Calu3 (cell line): ENCODE data around the gene TUBAL3. TPM values are rescaled to one million over a fixed set of nuclear protein-coding genes. Genes with fewer than 3 reads are reported as not detected.

Experiments used
- BruUV-seq: library from RNA; stranded (reverse); fragments of 400-500 nt; replicated peaks from 2 replicates; lab custom pipeline; 2021; lab: Mats Ljungman, UMichigan
- CTCF ChIA-PET: fragments of 300-600 bp; sonication (Branson Sonifier 250); formaldehyde crosslinking; loops from one replicate; lab custom pipeline; 2022; ENCODE audit warnings: antibody characterized with exemption; lab: Charles Lee
- DNase-seq: peaks from one replicate; pipeline ENCODE4 v3.0.0; 2022
- H3K27ac Mint-ChIP-seq: one replicate; pipeline ENCODE4 v1.8.0; 2022; ENCODE audit warnings: mixed read lengths; ENCODE audit not compliant: unreplicated experiment
- H3K27me3 Mint-ChIP-seq: one replicate; pipeline ENCODE4 v1.8.0; 2022; ENCODE audit warnings: mixed read lengths; ENCODE audit not compliant: unreplicated experiment
- H3K36me3 Mint-ChIP-seq: one replicate; pipeline ENCODE4 v1.8.0; 2022; ENCODE audit warnings: mild to moderate bottlenecking, moderate library complexity, mixed read lengths; ENCODE audit not compliant: insufficient read depth, unreplicated experiment
- H3K4me1 Mint-ChIP-seq: one replicate; pipeline ENCODE4 v1.8.0; 2022; ENCODE audit warnings: mild to moderate bottlenecking, low read depth, mixed read lengths; ENCODE audit not compliant: unreplicated experiment
- H3K4me3 Mint-ChIP-seq: one replicate; pipeline ENCODE4 v1.8.0; 2022; ENCODE audit warnings: mild to moderate bottlenecking, low read depth, moderate library complexity, mixed read lengths; ENCODE audit not compliant: unreplicated experiment
- H3K9me3 Mint-ChIP-seq: one replicate; pipeline ENCODE4 v1.8.0; 2022; ENCODE audit warnings: low read depth, mixed read lengths; ENCODE audit not compliant: unreplicated experiment
- CTCF ChIP-seq: fragments of 200-600 bp; IDR thresholded peaks from one replicate; pipeline ENCODE4 v1.8.0; 2022; ENCODE audit warnings: antibody characterized with exemption; ENCODE audit not compliant: unreplicated experiment
- intact Hi-C: fragments of 100-400 bp; cut with micrococcal nuclease; formaldehyde crosslinking; loops from one replicate; pipeline ENCODE4 v1.10.0; 2022; ENCODE audit not compliant: unreplicated experiment
- total RNA-seq: library from RNA; stranded (reverse); gene quantifications from 2 replicates; pipeline ENCODE4 v1.2.3, GENCODE V29; 2022

TUBAL3 gene
- total RNA-seq, 1 experiment from 2014 or later, result not detected

- CTCF ChIA-PET, result interaction anchor here (1.7 kb wide), 1 partner anchor 174 kb away, joined by 9 read pairs; no protein-coding TSS in a partner anchor
- Mint-ChIP-seq H3K9me3 (no peaks in the 10 kb centered on the region), H3K27me3 (no peaks in the 10 kb centered on the region), H3K36me3 (peaks cover 82% of the 10 kb centered on the region), H3K4me1 (peaks cover 27% of the 10 kb centered on the region), H3K27ac (peak overlapping the region; percentile 94), H3K4me3 (peak overlapping the region; percentile 94)
- no peak for TF ChIP-seq CTCF
- DNase-seq, result no peak
- intact Hi-C loops, result no loop called here
- BruUV-seq, result no TSS peak
Measured at GRCh38 chr10:5449227-5449626, 44.6 kb upstream of the TUBAL3 start.

GRCh38 chr10:5448333-5449001 lies 43.8 kb upstream of the TUBAL3 start:
- no peak for TF ChIP-seq CTCF
- intact Hi-C loops, result no loop called here
- Mint-ChIP-seq H3K4me1 (peaks cover 30% of the 10 kb centered on the region), H3K27me3 (no peaks in the 10 kb centered on the region), H3K27ac (peak overlapping the region; percentile 94), H3K4me3 (peak overlapping the region; percentile 94), H3K36me3 (peaks cover 74% of the 10 kb centered on the region), H3K9me3 (no peaks in the 10 kb centered on the region)
- no TSS peak for BruUV-seq
- DNase-seq, result no peak
- CTCF ChIA-PET, result interaction anchor here (0.7 to 1.9 kb wide), 4 partner anchors 18 to 175 kb away, joined by 3 to 9 read pairs (median 4); no protein-coding TSS in a partner anchor

- CTCF ChIA-PET, result interaction anchor here (1.7 to 1.9 kb wide), 3 partner anchors 101 to 178 kb away, joined by 5 to 9 read pairs (median 6); no protein-coding TSS in a partner anchor
- Mint-ChIP-seq H3K4me3 (peak overlapping the region; percentile 94), H3K27ac (peak overlapping the region; percentile 94), H3K9me3 (no peaks in the 10 kb centered on the region), H3K4me1 (peaks cover 30% of the 10 kb centered on the region), H3K27me3 (no peaks in the 10 kb centered on the region), H3K36me3 (peaks cover 66% of the 10 kb centered on the region)
- no peak for DNase-seq
- intact Hi-C loops, result no loop called here
- no peak for TF ChIP-seq CTCF
- BruUV-seq, result no TSS peak
Measured at GRCh38 chr10:5447611-5448071, 43.0 kb upstream of the TUBAL3 start.

GRCh38 chr10:5447056-5447455 lies 42.4 kb upstream of the TUBAL3 start:
- DNase-seq, result no peak
- intact Hi-C loops, result no loop called here
- Mint-ChIP-seq H3K27ac (peak overlapping the region; percentile 94), H3K36me3 (peaks cover 60% of the 10 kb centered on the region), H3K27me3 (no peaks in the 10 kb centered on the region), H3K4me1 (peaks cover 26% of the 10 kb centered on the region), H3K9me3 (no peaks in the 10 kb centered on the region), H3K4me3 (peak overlapping the region; percentile 94)
- BruUV-seq, result no TSS peak
- CTCF ChIA-PET, result interaction anchor here (1.2 to 1.9 kb wide), 4 partner anchors 101 to 632 kb away, joined by 5 to 8 read pairs (median 6); no protein-coding TSS in a partner anchor
- TF ChIP-seq CTCF, result no peak
